ENCODE measurements around the gene KRT4. TPM values are rescaled to one million over a fixed set of nuclear protein-coding genes. Genes with fewer than 3 reads are reported as not detected.

KRT4 gene
- total and polyA plus RNA-seq, 12 donors, result 2.5 TPM; not detected in 11

- peaks cover 0 to 28% (median 7%) of the 10 kb centered on the region in 7 donors for H3K27me3 ChIP-seq
- no peak overlapping the region for H3K27ac ChIP-seq
- ATAC-seq (no peak), DNase-seq (no peak)
- TF ChIP-seq CTCF (IDR thresholded peaks at IDR 0.05), result no peak
- intact Hi-C loops (cut with DNase I), result no loop called here
- whole genome bisulfite sequencing, 2 donors, result 85 to 88% methylated on average over 5 of the region's 5 CpGs
- H3K4me1 ChIP-seq, result no peaks in the 10 kb centered on the region
- no peaks in the 10 kb centered on the region for H3K36me3 ChIP-seq
- no peaks in the 10 kb centered on the region for H3K9me3 ChIP-seq
- H3K4me3 ChIP-seq, result no peak overlapping the region
These were observed 11.0 kb upstream of the KRT4 start for GRCh38 chr12:52824741-52825410.

- H3K36me3 ChIP-seq, result no peaks in the 10 kb centered on the region
- no peak for ATAC-seq
- H3K9me3 ChIP-seq, result no peaks in the 10 kb centered on the region
- DNase-seq, result no peak
- TF ChIP-seq CTCF (IDR thresholded peaks at IDR 0.05), result no peak
- 86 to 88% methylated on average over 15 of the region's 15 CpGs for WGBS, 2 donors
- H3K27ac ChIP-seq, result no peak overlapping the region
- intact Hi-C loops (cut with DNase I), result no loop called here
- H3K4me3 ChIP-seq, result no peak overlapping the region
- H3K27me3 ChIP-seq, result peaks cover 0 to 36% (median 15%) of the 10 kb centered on the region in 7 donors
- no peaks in the 10 kb centered on the region for H3K4me1 ChIP-seq
These were observed 10.0 kb upstream of the KRT4 start for GRCh38 chr12:52823761-52824450.

GRCh38 chr12:52822771-52823510 lies 9.0 kb upstream of the KRT4 start:
- no peaks in the 10 kb centered on the region for H3K9me3 ChIP-seq
- H3K36me3 ChIP-seq, result no peaks in the 10 kb centered on the region
- 76 to 77% methylated on average over 16 of the region's 16 CpGs for WGBS, 2 donors
- intact Hi-C loops (cut with DNase I), result no loop called here
- no peak overlapping the region for H3K27ac ChIP-seq
- H3K4me3 ChIP-seq, result no peak overlapping the region
- peaks cover 0 to 45% (median 23%) of the 10 kb centered on the region in 7 donors for H3K27me3 ChIP-seq
- DNase-seq (no peak), ATAC-seq (no peak)
- no peaks in the 10 kb centered on the region for H3K4me1 ChIP-seq
- no peak for TF ChIP-seq CTCF (IDR thresholded peaks at IDR 0.05)

- DNase-seq (no peak), ATAC-seq (no peak)
- Histone ChIP-seq H3K27me3 (peaks cover 0 to 52% (median 29%) of the 10 kb centered on the region in 7 donors), H3K4me1 (no peaks in the 10 kb centered on the region), H3K27ac (no peak overlapping the region), H3K36me3 (no peaks in the 10 kb centered on the region), H3K4me3 (no peak overlapping the region), H3K9me3 (no peaks in the 10 kb centered on the region)
- intact Hi-C loops (cut with DNase I), result no loop called here
- no peak for TF ChIP-seq CTCF (IDR thresholded peaks at IDR 0.05)
- 78 to 84% methylated on average over 10 of the region's 10 CpGs for WGBS, 2 donors
These were observed 8.1 kb upstream of the KRT4 start for GRCh38 chr12:52821826-52822660.

Measured in heart right ventricle (tissue), 16 donors.